ENCODE results near the gene RAB11FIP4. TPM values are rescaled to one million over a fixed set of nuclear protein-coding genes. Genes with fewer than 3 reads are reported as not detected.

RAB11FIP4 gene
- total and polyA plus RNA-seq, 7 donors: 0.66 to 32.5 (median 1.8) TPM

- Histone ChIP-seq H3K36me3 (no peaks in the 10 kb centered on the region), H3K9me3 (no peaks in the 10 kb centered on the region), H3K4me3 (no peak overlapping the region), H3K4me1 (no peaks in the 10 kb centered on the region), H3K27ac (no peak overlapping the region), H3K27me3 (no peaks in the 10 kb centered on the region)
- intact Hi-C loops (cut with DNase I): no loop called here
- no peak for DNase-seq
- WGBS, 2 donors: 96% methylated on average over 12 of the region's 12 CpGs
- no peak for TF ChIP-seq EP300 (IDR thresholded peaks at IDR 0.05)
- TF ChIP-seq POLR2AphosphoS5 (IDR thresholded peaks at IDR 0.05): no peak
- no peak for TF ChIP-seq POLR2A (IDR thresholded peaks at IDR 0.05)
- no peak for TF ChIP-seq CTCF (IDR thresholded peaks at IDR 0.05)
Observed at GRCh38 chr17:31512796-31513195, 121.3 kb downstream of the RAB11FIP4 start.

- intact Hi-C loops (cut with DNase I): no loop called here
- Histone ChIP-seq H3K4me1 (no peaks in the 10 kb centered on the region), H3K27ac (no peak overlapping the region), H3K36me3 (no peaks in the 10 kb centered on the region), H3K9me3 (no peaks in the 10 kb centered on the region), H3K4me3 (no peak overlapping the region), H3K27me3 (no peaks in the 10 kb centered on the region)
- DNase-seq: no peak
- TF ChIP-seq POLR2AphosphoS5 (IDR thresholded peaks at IDR 0.05): no peak
- TF ChIP-seq CTCF (IDR thresholded peaks at IDR 0.05): no peak
- TF ChIP-seq EP300 (IDR thresholded peaks at IDR 0.05): no peak
- WGBS, 2 donors: 90 to 91% methylated on average over 15 of the region's 15 CpGs
Observed at GRCh38 chr17:31513731-31514427, 122.4 kb downstream of the RAB11FIP4 start.

- no peak for DNase-seq
- Histone ChIP-seq H3K4me3 (no peak overlapping the region), H3K36me3 (no peaks in the 10 kb centered on the region), H3K27me3 (no peaks in the 10 kb centered on the region), H3K4me1 (no peaks in the 10 kb centered on the region), H3K27ac (no peak overlapping the region), H3K9me3 (no peaks in the 10 kb centered on the region)
- WGBS, 2 donors: 91 to 93% methylated on average over 8 of the region's 8 CpGs
- intact Hi-C loops (cut with DNase I): no loop called here
- no peak for TF ChIP-seq POLR2AphosphoS5 (IDR thresholded peaks at IDR 0.05)
- TF ChIP-seq POLR2A (IDR thresholded peaks at IDR 0.05): no peak
Observed at GRCh38 chr17:31515267-31515666, 123.8 kb downstream of the RAB11FIP4 start.

GRCh38 chr17:31517524-31517923 lies 126.0 kb downstream of the RAB11FIP4 start:
- Histone ChIP-seq H3K9me3 (no peaks in the 10 kb centered on the region), H3K27ac (no peak overlapping the region), H3K27me3 (no peaks in the 10 kb centered on the region), H3K36me3 (no peaks in the 10 kb centered on the region), H3K4me1 (no peaks in the 10 kb centered on the region), H3K4me3 (no peak overlapping the region)
- WGBS, 2 donors: 67 to 70% methylated on average over 11 of the region's 11 CpGs
- no peak for TF ChIP-seq EP300 (IDR thresholded peaks at IDR 0.05)
- no peak for TF ChIP-seq POLR2AphosphoS5 (IDR thresholded peaks at IDR 0.05)
- no peak for TF ChIP-seq POLR2A (IDR thresholded peaks at IDR 0.05)
- no peak for TF ChIP-seq CTCF (IDR thresholded peaks at IDR 0.05)
- intact Hi-C loops (cut with DNase I): no loop called here
- DNase-seq: no peak

GRCh38 chr17:31518478-31518877 lies 127.0 kb downstream of the RAB11FIP4 start:
- intact Hi-C loops (cut with DNase I): no loop called here
- TF ChIP-seq EP300 (IDR thresholded peaks at IDR 0.05) (no peak), POLR2A (IDR thresholded peaks at IDR 0.05) (no peak), CTCF (IDR thresholded peaks at IDR 0.05) (no peak), POLR2AphosphoS5 (IDR thresholded peaks at IDR 0.05) (no peak)
- Histone ChIP-seq H3K27ac (no peak overlapping the region), H3K36me3 (no peaks in the 10 kb centered on the region), H3K4me3 (no peak overlapping the region), H3K27me3 (no peaks in the 10 kb centered on the region), H3K4me1 (no peaks in the 10 kb centered on the region), H3K9me3 (no peaks in the 10 kb centered on the region)
- DNase-seq: no peak
- 93 to 95% methylated on average over 4 of the region's 4 CpGs for WGBS, 2 donors
